Right ventricle myocardium inferior (tissue), 1 donor: ENCODE results near the gene SLMAP. TPM values are rescaled to one million over a fixed set of nuclear protein-coding genes. Genes with fewer than 3 reads are reported as not detected.

Experiments used
- ATAC-seq: fragments of 200-7000 bp; cut with Tn5 transposase; one replicate; pipeline ENCODE4 v1.9.1; 2020; ENCODE audit warnings: mild to moderate bottlenecking, moderate library complexity
- DNase-seq: peaks from one replicate; pipeline ENCODE4 v3.0.0; 2021; ENCODE audit errors: missing footprints
- intact Hi-C: fragments of 100-400 bp; cut with DNase I; formaldehyde crosslinking; loops from one replicate; pipeline ENCODE4 v1.11.0; 2022
- total RNA-seq: library from RNA; stranded (reverse); fragmentation: NEBNext Ultra II Directional; extraction: Animal tissue kit (Norgen Biotek cat#: 25700); gene quantifications from one replicate; pipeline ENCODE4 v1.2.1, GENCODE V29; 2021
- donor health status: DM: no; HTN: yes; CAD: no; lungs with severe emphysema.

The SLMAP gene
- total RNA-seq, 1 donor from 2014 or later, result 294 TPM

DNA sequence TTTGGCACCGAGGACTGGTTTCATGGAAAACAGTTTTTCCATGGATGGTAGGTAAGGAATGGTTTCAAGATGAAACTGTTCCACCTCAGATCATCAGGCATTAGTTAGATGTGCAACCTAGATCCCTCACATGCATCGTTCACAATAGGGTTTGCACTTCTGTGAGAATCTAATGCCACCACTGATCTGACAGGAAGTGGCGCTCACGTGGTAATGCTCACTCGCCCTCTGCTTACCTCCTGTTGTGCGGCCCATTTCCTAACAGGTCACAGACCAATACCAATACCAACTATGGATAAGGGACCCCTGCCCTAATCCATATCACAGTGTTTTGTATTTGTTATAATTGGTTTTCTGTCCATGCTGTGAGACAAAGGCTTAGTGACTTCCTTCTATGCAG, 58.9 kb downstream of the SLMAP start:
- no peak for DNase-seq
- intact Hi-C loops, result no loop called here
- no peak for ATAC-seq

DNA sequence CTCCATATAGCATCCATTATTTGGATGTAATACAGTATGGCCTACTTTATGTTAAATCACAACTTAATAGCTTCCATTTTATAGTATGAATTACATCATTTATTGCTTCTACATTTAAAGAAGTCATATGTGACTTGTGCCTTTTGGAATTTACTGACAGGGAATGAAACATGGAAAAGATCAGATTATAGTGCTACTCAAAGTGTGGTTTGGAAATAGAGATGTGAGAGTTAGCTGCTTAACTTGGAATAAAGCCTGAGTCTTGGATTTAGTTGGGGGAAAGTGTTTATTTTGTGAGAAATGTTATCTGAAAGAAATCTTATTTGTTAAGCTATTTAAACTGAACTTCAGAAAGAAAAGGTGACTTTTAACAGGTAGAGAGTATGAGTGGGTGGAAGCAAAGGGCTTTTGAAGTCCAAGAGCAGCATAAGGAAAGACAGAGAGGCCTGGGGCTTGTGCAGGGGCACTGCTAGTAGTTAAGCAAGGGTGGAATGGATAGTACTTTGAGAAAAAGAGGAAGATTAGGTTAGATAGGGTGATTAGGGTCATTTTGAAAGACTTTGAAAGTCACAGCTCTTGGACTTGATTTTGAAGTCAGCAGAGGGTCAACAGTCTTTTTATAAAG, 60.5 kb downstream of the SLMAP start:
- DNase-seq, result no peak
- no peak for ATAC-seq
- intact Hi-C loops, result no loop called here

DNA sequence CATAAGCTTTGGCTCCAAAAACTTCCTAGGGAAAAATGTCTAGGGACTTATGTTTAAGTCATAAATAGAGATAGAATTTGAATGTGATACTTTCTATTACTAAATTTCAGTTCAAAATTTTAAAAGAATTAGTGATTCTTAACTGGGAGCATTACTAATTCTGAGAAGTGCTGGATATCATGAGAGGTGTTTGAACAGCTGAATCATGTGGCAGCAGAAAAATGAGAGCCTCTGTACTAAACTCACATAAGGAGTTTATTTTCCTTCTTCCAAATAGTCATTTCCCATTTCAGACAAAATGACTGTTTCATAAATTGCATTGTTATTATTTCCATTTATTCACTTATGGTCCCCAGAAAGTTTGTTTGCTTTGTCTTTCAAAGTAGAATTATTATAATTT, 62.7 kb downstream of the SLMAP start:
- intact Hi-C loops, result no loop called here
- no peak for ATAC-seq
- no peak for DNase-seq

DNA sequence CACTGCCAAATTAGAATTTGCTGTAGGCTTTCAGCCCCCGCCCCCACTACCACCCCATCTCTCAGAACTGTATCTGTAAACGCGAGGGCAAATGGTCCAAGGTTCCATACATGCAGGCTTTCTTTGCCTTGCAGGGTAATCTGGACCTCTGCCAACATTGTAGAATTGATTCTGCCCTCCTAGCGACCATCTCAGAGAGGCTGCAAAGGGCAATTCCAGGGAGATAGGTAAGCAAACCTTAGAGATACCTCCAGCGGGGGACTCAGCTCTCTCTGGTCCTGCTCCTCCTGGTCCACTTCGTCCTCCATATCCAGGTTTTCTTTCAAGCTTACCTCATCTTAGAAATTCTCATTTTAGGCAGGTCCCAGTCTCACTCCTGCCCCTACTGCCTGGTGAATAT, 64.4 kb downstream of the SLMAP start:
- intact Hi-C loops, result loop anchor here (10.0 kb wide), 1 partner anchor 176 kb away; no protein-coding TSS in a partner anchor
- no peak for DNase-seq
- no peak for ATAC-seq

DNA sequence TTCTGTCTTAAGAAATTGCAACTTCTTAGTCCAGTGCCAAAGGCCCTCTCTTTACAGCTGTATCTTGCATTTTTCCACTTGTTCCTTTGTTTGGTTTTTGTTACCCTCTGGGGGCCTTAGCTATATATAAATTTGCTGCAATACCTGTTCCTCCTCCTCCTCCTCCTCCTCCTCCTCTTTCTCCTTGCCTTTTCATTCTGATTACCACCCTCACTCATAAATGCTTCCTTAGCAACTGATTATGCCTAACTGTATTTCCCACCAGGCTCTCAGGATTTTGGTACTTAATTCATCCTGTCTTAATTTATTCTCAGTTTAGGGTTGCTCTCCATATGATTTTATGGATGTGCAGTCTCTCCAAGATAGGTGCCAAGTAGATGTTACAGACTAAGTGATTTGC, 65.7 kb downstream of the SLMAP start:
- no peak for DNase-seq
- ATAC-seq, result no peak
- intact Hi-C loops, result loop anchor here (10.0 kb wide), 1 partner anchor 177 kb away; no protein-coding TSS in a partner anchor

DNA sequence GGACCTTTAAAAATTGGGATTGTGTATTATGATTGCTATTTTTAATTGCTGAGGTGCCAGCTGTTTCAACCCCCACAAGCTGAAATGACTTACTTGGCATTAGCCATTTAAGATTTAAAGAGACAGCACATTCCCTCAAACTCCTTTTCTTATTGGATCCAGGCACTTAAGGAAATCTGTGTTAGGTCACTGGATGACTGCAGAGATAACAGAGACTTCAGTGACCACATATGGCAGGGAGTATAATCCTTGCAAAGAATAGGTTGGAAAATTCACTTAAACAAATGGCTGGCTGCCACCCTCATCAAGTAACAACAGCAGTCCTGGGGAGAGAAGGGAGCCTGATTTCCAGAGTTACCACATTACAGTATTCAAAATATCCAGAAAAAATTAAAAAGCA, 66.6 kb downstream of the SLMAP start:
- DNase-seq (no peak), ATAC-seq (no peak)
- intact Hi-C loops, result loop anchor here (10.0 kb wide), 1 partner anchor 178 kb away; no protein-coding TSS in a partner anchor

DNA sequence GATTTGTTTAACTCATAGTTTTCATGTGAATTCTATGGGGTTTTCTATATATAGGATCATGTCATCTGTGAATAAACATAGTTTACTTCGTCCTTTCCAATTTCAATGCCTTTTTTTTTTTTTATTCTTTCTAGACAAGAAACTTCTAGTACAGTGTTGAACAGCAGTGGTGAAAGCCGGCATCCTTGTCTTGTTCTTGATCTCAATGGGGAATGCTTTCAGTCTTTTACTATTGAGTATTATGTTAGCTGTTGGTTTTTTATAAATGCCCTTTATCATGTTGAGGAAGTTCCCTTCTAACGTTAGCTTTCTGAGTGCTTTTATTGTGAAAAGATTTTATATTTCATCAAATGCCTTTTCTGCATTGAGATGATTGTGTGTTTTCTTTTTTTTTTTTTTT, 69.0 kb downstream of the SLMAP start:
- intact Hi-C loops, result loop anchor here (10.0 kb wide), 1 partner anchor 180 kb away; no protein-coding TSS in a partner anchor
- DNase-seq (no peak), ATAC-seq (no peak)

DNA sequence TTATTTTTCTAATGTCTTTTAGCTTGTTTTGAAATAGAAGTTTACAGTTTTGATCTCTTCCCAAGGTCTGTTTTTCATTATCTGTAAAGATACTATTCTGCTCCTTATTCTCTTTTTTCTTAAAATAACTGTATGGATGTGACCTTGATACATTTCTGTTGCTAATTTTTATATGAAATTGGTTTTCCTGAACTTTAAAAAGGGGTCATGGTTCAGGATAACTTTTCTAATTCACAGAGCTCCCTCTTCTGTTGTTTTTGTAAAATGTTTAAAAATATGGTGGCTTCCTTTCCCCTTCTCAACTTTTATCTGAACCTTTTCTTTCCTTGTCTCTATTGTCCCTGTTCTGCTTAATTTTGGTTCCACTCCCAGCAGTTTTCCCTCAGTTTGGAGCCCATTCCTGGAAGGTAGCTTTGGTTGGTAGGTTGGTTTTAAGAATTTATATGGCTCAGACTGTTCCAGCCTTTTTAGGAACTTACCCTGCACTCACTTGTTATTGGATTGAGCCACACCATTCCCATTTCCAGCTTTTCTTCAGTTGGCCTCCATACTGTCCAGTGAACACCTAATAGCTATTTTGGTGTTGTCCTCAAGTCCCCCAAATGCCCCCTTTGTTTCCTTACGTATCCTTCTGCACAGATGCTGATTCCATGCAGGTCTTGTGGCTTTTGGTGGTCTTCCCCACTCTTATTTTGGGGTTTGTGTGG, 70.3 kb downstream of the SLMAP start:
- ATAC-seq, result peak; percentile 37

DNA sequence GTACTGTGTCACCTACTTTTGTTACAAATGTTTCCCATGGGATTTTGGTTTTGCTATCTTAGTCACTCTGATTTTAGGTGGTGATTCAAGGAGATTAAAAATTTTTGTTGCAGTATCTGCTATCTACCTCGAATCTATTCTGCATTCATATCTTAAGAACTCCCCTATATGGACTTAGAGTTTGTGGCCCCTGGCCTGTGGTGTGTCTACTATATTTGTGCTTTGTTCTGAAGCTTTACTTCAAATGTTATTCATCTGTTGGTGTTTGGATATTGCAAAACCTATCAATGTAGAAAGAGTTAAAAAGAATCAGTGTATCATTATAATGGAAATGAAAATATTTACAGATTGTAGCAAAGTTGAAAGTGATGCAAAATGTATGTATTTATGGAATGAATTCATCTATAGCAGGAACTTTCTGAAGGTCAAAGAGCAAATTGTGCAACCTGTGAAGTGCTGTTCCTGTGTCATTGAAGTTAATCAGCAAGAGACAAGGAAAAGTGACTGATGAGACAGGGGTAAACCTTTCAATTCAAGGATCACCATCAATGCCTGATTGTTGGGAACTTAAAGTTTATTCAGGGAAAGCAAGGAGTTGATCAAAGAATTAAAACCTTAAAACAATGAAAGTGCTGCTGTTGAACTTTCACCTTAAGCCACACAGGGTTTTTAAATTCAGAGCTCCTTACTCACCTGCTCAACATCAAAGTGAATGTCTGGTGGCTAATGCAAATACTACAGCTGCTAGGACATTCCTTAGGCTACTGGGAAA, 71.0 kb downstream of the SLMAP start:
- DNase-seq (no peak), ATAC-seq (no peak)
- intact Hi-C loops, result loop anchor here (10.0 kb wide), 1 partner anchor 182 kb away; no protein-coding TSS in a partner anchor

More for the DNA sequence above, 70.3 kb downstream of the SLMAP start:
- intact Hi-C loops, result loop anchor here (10.0 kb wide), 1 partner anchor 182 kb away; no protein-coding TSS in a partner anchor
- DNase-seq, result no peak

DNA sequence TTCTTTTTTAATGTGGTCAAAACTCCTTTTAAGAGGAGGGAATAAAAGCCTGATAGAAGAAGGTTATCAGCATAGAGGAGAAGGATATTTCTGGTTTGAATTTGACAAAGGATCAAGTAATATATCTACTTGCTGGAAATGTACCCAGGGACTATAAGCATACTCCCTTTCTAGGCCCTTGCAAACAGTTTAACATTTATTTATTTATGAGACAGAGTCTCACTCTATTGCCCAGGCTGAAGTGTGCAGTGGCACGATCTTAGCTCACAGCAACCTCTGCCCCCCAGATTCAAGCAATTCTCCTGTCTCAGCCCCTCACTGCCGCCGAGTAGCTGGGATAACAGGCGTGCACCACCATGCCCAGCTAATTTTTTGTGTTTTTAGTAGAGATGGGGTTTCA, 71.6 kb downstream of the SLMAP start:
- ATAC-seq, result no peak
- intact Hi-C loops, result loop anchor here (10.0 kb wide), 1 partner anchor 183 kb away; no protein-coding TSS in a partner anchor

DNA sequence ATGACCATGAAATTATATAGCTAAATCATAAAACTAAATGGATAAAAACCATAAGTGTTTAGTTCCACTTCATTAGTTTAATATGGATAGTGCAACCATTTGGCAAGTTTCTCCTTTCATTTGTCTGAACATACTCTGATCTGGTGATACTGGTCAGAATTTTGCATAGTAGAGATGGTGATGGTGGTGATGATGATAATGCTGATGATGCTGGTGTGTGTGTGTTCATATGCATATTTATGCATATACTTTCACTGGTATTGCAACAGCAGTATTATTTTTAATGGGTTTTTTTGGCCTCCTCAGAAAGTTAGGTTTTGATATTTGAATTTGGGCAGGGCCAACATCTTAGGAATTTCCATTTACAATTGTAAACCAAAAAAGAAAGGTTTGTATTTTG, 76.4 kb downstream of the SLMAP start:
- no peak for ATAC-seq
- DNase-seq, result no peak
- intact Hi-C loops, result no loop called here

More for the DNA sequence above, 71.6 kb downstream of the SLMAP start:
- no peak for DNase-seq

DNA sequence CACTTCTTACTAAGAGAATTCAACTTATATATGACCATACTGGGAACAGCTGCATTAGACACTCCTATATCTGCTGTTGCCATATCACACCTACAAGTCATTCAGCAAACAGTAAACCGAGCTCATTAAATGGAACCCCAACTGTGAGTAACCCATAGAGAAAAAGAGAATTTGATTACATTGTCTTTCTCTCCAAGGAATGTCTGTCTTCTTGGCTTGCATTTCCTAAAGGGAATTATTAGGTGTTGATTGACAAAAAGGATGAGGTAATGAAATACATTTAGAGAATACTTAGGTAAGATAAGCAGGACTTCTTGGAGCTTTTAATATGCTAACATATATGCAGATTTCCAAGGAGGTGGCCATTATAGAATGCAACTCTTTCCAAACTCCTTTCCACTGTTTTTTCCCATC, 76.8 kb downstream of the SLMAP start:
- DNase-seq (no peak), ATAC-seq (no peak)
- intact Hi-C loops, result no loop called here

DNA sequence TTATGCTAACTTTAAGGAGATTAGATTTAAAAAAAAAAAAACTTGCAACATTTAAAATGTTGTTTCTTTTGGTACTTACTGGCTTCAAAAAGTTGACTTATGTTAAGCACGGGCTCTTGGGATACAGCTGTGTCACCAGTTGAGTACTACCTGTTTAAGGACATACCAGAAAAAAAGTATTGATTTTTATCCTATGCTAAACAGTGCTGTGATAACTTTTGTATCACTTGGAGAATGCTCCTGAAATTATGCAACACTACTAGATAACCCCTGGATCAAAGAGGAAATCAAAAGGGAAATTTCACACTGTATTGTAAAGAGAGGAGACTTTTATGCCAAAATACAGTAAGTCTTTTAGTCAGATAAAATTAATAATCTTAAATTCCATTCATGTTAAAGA, 77.7 kb downstream of the SLMAP start:
- no peak for ATAC-seq
- no peak for DNase-seq
- intact Hi-C loops, result no loop called here

DNA sequence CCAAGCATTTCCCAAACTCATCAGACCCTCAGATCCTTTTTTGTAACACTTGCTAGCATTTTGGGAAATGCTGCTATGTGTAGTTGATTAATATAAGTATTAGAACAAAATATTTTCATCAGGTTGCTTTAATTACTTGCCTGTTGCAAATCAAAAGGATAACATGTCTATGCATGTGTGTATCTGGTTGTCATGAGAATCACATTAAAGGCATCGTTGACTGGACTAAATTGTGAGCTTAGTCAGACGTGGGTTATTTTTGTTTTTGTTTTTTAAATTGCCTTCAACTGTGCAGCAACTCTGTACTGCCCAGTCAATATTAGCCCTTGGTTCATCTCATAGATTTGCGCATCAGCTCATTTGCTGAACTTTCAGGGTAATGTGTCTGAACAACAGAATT, 81.6 kb downstream of the SLMAP start:
- no peak for DNase-seq
- ATAC-seq, result no peak
- intact Hi-C loops, result no loop called here

DNA sequence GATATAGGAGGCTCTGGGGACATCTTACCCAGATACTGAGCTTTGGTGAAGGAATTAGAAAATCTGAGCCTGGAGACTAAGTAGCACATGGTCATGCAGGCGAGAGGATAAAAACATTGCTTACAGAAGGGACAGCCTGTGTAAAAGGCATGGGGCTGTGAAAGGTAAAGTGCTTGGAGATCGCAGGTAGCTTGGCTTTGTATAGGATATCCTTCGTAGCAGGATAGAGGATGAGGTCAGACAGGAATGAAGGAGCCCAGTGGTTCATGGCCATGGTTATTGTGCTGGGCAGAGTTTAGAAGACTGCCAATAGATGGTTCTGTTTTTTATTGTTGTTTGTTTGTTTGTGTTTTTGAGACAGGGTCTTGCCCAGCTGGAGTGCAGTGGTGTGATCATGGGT, 82.5 kb downstream of the SLMAP start:
- intact Hi-C loops, result no loop called here
- DNase-seq (no peak), ATAC-seq (no peak)

DNA sequence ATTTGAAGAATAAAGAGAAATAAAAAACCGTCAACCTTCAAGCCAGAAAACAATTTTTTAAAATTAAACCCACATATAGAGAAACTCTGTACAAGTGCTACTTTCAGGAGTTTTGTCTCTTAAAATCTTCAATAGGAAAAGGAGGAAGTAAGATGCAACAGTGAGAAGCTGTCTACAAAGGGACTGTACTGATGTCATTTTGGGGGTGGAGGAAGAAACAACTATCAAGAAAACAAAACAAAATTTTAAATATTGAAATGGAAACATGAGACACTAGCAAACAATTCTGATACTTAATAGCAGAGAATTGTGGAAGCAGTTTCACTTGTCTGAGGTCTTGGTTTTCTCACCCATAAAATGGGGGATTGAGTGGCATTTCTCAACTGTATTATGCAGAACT, 84.4 kb downstream of the SLMAP start:
- DNase-seq (no peak), ATAC-seq (no peak)
- intact Hi-C loops, result no loop called here

DNA sequence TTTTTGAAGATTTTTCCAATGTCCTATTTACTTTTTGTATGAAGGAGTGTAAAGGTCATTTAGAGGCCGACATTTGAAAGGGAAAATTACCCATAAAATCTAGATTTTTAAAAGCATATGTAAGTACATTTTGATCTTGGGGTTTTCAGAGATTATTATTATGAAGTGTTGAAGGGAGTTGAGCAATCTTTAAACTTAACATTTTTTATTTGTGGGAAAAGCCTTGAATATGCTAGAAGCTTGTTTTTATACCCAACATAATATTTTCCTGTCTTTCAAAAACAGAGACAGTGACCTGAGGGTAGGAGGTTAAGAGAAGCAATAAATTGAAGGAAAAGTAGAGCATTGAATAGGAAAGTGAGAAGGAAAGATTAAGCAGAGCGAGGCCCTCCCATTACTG, 85.7 kb downstream of the SLMAP start:
- ATAC-seq, result no peak
- intact Hi-C loops, result no loop called here
- no peak for DNase-seq

DNA sequence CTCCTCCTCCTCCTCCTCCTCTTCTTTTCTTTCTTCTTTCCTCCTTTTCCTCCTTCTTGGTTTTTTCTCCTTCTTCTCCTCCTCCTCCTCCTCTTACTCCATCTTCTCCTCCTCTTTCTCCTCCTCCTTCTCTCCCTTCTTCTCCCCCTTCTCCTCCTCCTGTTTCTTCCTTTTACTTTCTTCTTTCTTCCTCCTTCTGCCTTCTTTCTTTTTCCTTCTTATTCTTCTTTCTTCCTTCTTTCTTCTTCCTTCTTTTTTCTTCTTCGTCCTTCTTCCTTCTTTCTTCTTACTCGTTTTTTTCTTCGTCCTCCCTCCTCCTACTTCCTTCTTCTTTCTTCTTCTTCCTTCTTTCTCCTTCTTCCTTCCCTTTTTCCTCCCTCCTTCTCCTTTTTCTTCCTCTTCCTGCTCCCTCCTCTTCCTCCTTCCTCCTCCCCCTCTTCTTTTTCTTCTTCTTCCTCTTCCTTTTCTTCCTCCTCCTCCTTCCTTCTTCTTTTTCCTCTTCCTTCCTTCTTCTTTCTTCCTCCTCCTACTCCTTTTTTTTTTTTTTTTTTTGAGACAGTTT, 92.1 kb downstream of the SLMAP start:
- intact Hi-C loops, result no loop called here
- ATAC-seq, result no peak
- no peak for DNase-seq

DNA sequence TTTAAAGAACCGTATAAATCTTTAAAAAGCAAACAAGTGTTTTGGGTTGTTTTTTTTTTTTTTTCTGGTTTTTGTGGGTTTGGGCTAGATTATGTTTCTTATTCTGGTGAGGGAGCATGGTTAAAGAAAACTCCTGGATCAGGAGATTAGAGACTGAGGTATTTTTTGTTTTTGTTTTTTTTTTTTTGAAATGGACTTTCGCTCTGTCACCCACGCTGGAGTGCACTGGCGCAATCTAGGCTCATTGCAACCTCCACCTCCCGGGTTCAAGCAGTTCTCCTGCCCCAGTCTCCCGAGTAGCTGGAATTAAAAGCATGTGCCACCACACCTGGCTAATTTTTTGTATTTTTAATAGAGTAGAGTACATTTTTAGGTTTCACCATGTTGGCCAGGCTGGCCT, 95.2 kb downstream of the SLMAP start:
- intact Hi-C loops, result no loop called here
- ATAC-seq, result no peak
- DNase-seq, result no peak
